HG03460 (cell line): ENCODE data around the gene KRTAP5-11.
"Not testable (repeated sequence)": the region's sequence is repeated elsewhere in the genome, so short reads cannot be mapped to it uniquely, and the experiment has no call there.

Source experiments
- ATAC-seq: cut with Tn5 transposase; IDR thresholded peaks from one replicate; pipeline ENCODE4 v1.9.1; 2021; ENCODE audit not compliant: unreplicated experiment

Gene KRTAP5-11

DNA sequence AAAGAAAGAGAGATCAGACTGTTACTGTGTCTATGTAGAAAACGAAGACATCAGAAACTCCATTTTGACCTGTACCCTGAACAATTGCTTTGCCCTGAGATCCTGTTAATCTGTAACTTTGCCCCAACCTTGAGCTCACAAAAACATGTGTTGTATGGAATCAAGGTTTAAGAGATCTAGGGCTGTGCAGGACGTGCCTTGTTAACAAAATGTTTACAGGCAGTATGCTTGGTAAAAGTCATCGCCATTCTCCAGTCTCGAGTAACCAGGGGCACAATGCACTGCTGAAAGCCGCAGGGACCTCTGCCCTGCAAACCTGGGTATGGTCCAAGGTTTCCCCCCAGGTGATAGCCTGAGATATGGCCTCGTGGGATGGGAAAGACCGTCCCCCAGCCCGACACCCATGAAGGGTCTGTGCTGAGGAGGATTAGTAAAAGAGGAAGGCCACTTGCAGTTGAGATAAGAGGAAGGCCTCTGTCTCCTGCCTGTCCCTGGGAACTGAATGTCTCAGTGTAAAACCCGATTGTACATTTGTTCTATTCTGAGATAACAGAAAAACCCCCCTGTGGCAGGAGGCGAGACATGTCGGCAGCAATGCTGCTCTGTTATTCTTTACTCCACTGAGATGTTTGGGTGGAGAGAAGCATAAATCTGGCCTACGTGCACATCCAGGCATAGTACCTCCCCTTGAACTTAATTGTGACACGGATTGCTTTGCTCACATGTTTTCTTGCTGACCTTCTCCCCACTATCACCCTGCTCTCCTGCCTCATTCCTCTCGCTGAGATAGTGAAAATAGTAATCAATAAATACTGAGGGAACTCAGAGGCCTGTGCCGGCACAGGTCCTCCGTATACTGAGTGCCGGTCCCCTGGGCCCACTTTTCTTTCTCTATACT lies 47.7 kb downstream of the KRTAP5-11 start:
- not testable (repeated sequence) for ATAC-seq

DNA sequence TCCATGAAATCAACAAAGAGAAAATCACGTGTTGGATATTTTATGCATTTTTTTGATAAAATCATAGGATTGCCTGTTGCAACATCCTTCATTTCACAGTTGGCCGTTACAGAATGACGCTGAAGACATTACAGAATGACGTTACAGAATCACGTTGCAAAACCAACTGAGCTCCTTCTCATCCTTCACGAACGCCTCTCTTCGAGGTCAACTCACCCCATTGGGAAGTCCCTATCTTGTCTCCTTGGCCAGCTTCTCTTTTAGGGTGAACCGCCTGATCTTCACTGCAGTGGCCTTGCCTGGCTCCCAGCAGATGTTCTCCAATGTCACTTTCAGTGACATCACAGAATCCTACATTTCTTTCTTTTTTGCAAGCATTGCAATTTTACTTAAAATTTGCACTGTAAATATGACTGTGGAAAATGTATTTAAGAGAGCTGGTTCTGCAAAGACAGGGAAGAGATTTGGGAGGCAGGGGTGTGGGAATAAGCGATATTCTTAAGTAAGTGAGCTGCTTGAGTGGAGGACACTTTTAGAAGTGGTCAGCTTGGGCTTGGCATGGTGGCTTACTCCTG lies 50.6 kb downstream of the KRTAP5-11 start:
- ATAC-seq = no peak
